ENCODE measurements around the gene ATF4. TPM values are rescaled to one million over a fixed set of nuclear protein-coding genes. Genes with fewer than 3 reads are reported as not detected.

The ATF4 gene, protein sequence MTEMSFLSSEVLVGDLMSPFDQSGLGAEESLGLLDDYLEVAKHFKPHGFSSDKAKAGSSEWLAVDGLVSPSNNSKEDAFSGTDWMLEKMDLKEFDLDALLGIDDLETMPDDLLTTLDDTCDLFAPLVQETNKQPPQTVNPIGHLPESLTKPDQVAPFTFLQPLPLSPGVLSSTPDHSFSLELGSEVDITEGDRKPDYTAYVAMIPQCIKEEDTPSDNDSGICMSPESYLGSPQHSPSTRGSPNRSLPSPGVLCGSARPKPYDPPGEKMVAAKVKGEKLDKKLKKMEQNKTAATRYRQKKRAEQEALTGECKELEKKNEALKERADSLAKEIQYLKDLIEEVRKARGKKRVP
- 144 and 168 TPM in 2 replicates for total RNA-seq (2014; rRNA removed; shearing (Covaris generic))

DNA sequence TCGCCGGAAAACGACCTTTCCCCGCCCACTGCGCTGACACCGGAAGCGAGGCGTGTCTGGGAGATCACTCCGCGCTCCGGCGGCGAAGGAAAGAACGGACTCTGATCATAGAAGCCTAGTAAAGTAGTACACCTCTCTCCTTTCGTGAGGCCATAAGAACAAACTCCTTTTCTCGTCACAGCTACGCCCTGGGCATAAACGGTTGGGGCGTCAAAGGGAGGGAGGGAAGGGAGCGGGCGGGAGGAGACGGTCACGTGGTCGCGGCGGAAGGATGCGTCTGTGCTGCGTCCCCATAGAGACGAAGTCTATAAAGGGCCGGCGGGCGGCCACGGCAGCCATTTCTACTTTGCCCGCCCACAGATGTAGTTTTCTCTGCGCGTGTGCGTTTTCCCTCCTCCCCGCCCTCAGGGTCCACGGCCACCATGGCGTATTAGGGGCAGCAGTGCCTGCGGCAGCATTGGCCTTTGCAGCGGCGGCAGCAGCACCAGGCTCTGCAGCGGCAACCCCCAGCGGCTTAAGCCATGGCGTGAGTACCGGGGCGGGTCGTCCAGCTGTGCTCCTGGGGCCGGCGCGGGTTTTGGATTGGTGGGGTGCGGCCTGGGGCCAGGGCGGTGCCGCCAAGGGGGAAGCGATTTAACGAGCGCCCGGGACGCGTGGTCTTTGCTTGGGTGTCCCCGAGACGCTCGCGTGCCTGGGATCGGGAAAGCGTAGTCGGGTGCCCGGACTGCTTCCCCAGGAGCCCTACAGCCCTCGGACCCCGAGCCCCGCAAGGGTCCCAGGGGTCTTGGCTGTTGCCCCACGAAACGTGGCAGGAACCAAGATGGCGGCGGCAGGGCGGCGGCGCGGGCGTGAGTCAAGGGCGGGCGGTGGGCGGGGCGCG is at the start of gene ATF4:
Gene ATF4 (plus strand): TSS at position 337 of the 880 bp plus-strand sequence. CDS start 884 bp downstream, outside the sequence.
- DNase-seq (ENCODE audit: low read depth) = no peak

DNA sequence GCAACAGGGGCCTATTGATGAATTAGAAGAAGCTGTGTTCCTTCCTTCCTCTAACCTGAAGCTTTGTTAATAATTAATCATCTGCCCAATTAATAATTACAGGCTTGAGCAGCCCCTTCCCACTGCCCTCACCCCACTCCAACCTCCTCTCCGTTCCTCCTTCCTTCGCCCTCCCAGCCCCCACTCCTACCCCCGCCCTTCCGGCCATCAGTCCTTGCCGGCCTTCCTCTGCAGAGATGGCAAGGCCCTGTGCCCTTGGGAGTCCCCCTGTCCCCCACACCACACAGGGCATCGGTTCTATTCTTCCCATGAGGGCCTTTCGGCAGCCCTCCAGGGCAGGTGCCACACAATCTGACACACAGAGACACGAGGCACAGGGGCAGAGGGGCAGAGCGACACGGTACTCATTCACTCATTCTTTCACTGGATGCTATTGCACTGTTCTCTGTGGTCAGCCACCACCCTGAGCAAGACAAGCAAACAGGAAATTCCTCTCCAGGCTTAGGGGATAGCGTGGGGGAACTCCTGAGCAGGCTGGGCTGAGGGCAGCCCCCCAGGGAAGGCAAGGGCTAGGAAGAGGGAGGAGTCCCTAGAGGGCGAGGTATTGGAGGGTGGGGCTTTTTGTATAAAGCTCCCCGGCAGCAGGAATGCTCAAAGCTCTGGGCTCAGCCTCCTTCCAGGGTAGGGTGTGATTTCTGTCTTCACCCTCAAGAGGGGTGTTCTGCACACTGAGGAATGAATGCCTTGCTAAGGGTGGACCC is 48.8 kb upstream of the ATF4 start:
- DNase-seq (ENCODE audit: low read depth) = peak; percentile 32

DNA sequence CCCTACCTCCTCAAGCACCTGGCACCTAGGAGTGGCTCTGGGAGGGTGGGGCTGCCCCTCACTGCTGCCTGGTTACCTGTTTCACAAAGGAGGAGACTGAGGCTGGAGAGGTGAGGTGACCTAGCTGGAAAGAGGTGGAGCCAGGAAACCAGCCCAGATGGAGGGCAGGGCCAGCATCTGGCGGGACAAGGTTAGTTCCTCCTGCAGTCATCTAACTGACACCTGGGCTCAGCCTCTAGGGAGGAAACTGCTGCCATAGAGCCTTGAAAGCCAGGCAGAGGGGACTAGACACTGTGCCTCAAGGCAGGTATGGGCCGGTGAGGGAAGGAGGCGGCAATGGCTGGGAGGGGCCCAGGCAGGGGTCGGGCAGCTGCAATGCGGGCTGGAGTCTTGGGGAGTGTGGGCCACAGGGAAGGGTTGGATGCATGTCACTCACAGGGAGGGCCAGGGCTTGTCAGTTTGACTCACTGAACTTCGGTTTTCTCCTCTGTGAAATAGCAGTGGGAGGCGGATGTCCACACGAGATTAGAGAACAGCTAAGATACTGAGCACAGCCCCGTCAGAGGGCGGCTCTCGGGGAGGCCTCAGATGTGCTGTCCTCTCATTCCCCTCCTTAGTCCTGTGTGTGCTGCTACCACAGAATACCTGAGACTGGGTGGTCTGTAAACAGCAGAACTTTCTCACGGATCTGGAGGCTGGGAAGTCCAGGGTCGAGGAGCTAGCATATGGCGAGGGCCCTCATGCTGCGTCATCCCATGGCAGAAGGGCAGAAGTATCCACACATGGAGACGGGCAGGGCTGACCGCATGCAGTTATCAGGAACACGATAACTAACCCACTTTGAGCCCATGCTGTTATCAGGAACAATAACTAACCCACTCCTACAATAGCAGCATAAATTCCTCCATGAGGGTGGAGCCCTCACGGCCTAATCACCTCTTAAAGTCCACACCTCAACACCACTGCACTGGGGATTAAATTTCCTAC is 47.5 kb upstream of the ATF4 start:
- DNase-seq (ENCODE audit: low read depth) = no peak

DNA sequence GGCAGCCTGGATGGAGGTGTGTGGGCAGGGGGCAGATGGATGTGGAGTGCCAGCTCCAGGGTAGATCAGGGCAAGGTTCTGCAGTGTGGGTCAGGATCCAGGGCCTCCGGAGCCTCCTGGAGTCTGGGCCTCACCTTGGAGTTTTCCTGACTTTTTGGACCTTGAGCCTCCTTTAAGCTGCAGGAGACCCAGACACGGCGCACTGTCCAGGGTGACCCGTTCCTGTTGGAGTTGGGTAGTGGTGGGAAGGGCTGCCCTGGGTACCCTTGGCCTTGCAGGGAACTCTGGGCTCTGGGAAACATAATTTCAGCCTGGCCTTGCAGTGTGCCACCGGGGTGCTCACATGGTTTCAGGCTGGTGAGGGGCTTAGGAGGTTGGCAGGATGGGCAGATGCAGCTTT is 46.5 kb upstream of the ATF4 start:
- no peak for DNase-seq (ENCODE audit: low read depth)

DNA sequence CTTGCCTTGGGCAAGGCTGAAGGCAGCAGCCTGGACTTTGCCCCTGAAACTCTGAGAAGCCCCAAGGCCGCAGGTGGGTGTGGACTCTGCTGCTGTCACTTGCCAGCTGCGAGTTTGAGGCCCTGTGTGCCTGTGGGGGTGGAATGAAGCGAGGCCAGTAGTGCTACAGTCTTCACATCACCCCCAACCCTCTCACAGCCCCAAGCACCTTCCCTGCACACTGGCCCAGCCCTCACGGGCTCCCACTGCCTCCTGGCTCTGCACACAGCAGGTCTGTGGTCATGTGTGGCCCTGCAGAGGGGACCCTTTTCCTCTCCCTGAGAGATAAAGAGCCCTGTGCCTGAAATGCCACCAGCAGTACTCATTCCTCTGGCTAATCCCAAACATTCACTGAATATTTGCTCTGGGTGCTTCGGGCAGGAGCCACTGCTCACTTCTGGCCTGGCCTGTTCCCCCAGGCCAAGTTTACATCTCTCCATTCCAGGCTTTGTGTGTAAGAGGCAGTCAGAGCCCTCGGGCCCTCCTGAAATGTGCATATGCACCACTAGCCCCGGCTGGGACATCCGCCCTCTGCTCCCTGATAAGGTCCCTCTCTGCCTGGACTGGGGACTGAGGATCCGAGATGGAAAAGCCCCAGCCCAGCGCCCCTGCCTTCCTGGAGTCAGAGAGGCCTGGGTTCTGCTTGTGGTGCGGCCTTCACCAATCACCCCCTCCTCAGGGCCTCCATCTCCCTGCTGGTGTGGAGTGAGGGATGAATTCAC is 45.8 kb upstream of the ATF4 start:
- no peak for DNase-seq (ENCODE audit: low read depth)

DNA sequence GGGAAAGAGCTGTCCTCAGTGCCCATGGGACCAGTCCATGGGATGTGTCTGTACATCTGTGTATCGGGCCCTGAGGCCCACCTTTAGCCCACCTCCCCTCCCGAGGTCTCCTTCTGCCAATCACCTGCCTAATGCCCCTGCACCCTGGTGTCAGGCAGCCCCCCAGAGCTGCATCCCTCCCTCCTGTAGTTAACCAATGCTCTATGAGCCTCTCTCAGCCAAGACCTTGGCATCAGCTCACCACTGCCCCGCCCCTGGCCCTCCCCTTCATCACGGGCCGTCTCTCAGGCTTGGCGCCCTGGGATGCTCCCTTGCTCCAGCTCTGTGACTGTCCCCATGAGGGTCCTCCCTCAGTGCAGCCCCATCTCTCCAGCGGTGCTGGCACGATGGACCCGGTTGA is 45.0 kb upstream of the ATF4 start:
- no peak for DNase-seq (ENCODE audit: low read depth)

DNA sequence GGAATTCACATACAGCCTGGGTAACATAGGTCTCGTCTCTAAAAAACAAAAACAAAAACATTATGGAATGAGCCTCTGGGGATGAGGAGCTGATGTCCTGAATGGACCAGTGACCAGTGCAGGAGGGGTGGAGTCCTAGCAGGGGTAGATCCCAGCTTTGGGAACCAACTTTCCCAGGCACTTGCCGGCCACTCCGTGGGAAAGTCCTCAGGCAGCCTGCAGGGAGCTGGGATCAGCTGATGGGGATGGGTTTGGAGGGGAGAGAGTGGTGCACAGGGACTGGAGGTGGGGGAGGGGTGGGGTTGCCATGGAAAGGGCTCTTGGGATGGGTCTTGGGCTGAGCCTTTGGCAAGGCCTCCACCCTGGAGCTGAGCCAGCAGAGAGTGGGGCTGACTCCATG is 44.5 kb upstream of the ATF4 start:
- no peak for DNase-seq (ENCODE audit: low read depth)

DNA sequence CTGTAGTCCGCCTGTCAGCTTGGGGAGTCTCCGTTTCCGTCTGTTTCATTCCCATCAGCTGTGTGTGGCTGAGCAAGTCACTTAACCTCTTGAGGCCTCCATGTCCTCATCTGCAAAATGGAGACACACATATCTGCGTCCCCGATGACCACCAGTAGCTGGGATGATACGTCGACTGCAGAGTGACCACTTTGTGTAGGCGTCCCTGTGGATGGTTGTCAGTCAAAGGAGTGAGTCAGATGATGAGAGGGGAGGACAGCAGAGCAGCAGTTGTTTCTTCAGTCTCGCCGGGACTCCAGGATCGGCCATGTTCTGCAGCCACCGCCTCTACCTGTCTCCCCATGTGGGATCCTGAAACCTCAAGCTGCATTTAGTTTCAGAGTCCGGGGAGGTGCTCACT is 43.7 kb upstream of the ATF4 start:
- DNase-seq (ENCODE audit: low read depth) = no peak

DNA sequence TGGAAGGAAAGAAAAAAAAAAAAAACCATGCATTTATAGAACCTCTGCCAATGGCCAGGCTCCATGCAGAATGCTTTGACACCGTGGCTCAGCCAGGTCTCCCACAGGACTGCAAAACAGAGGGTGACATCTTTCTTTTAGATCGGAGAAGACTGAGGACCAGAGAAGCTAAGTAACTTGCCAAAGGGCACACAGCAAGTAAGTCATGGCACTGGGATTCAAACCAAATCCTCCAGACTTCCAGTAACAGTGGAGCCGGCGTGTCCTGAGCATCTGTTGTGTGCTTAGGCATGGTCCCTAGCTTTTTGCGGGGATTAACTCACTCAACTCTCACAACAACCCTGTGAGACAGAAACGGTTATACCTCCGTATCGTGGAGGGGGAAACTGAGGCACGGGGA is 42.8 kb upstream of the ATF4 start:
- DNase-seq (ENCODE audit: low read depth) = no peak

DNA sequence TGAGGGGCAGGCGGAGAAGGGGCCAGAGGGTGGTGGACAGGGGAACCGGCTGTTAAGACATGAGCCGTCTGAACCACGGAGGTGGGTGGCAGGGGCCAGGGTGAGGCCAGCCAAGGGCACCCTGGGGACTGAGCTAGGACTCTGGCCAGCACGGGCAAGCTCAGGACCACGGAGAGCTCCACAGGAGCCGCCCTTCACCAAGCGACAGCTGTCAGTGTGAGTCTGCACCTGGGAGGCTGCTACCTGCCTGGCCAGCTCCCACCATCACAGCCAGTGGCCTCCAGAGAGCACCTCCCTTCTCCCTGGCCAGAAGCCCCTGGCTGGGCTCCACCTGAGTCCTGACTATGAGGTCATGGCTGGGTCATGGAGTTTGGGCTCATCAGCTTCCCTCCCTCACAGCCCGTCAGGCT is 41.9 kb upstream of the ATF4 start:
- DNase-seq (ENCODE audit: low read depth) = peak; percentile 28

DNA sequence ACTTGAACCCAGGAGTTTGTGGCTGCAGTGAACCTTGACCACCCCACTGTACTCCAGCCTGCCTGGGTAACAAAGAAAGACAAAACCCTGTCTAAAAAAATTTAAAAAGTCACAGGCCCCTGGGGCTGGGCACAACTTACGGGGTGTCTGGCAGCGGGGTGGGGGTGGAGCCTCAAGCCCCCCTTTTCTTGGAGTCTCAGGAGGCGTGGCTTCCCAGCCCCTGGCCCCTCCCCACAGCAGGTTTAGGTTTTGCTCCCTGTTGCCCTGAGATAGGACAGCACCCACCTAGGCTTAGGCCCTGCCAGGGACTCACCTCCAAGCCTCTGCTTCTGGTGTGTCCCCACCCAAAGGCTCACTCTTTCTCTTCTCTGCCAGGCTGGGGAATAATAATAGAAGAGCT is 41.1 kb upstream of the ATF4 start:
- DNase-seq (ENCODE audit: low read depth) = no peak

DNA sequence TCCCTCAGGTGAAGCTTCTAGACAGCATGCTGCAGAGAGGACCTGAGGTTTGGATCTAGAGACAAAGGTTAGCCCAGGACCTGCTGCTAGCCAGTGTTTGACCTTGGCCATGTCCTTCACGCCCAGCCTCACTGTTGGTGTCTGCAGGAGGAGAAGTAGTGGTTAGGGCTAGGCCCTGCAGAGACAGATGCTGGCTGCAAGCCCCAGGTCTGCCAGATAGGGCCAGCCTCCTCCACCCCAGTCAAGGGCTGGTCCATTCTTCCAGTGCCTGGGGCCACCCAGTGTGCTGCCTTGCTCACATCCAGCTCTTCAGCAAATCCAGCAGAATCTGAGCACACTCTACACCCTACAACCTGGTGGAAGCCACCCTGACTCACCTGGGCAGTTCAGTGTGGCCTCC is 39.8 kb upstream of the ATF4 start:
- DNase-seq (ENCODE audit: low read depth) = no peak

DNA sequence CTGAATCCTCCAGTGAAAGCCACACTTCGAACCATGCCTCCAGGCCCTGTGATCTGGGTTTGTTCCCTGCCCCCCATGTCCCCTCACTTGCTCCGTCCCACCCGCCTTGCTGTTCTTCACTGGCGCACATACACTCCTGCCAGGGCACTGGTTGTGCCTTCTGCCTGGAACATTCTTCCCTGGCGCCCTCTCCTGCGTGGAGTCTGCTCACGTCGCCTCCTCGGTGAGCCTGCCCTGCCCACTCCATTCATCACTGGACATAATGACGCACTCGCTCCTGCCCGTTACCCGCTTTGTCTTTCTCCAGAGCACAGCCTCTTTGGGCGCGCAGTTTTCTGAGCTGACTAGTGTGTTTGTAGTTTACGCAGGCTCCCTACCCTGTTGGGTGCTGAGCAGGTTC is 39.3 kb upstream of the ATF4 start:
- DNase-seq (ENCODE audit: low read depth) = no peak

DNA sequence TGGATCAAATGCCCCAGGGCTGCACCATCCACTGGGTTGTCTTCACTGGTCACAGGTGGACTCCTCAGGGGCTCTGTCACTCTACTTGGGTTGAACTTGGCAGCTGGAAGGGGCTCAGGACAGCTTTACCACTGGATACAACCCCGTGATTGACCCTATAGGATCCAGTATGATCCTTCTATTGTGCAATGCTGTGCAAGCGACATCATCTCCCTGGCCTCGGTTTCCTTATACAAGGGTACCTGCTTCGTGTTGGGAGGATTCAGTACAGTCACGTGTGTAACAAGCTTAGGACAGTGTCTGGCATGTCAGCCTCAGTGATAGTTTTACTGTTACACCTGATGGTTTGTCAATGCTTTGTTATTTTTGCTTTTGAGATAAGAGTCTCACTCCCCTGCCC is 38.8 kb upstream of the ATF4 start:
- DNase-seq (ENCODE audit: low read depth) = no peak

DNA sequence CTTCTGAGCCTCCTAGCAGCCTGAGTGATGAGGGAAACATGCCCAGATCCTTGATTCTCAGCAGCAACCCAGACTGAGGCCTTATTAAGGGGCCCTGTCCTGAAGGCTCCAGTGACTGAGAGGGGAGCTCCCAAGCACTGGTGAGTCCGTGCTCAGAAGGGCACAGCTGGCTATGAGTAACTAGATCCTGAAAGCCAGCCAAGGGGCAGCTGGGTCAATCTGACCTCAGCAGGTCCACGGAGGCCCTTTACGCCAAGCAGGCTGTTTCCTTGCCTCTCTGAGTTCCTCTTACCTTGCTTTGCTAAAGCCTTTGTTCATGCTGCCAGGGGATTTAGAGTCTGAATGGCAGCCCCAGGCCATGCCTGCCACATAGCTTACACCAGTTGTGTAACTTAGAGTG is 37.6 kb upstream of the ATF4 start:
- DNase-seq (ENCODE audit: low read depth) = peak; percentile 67

DNA sequence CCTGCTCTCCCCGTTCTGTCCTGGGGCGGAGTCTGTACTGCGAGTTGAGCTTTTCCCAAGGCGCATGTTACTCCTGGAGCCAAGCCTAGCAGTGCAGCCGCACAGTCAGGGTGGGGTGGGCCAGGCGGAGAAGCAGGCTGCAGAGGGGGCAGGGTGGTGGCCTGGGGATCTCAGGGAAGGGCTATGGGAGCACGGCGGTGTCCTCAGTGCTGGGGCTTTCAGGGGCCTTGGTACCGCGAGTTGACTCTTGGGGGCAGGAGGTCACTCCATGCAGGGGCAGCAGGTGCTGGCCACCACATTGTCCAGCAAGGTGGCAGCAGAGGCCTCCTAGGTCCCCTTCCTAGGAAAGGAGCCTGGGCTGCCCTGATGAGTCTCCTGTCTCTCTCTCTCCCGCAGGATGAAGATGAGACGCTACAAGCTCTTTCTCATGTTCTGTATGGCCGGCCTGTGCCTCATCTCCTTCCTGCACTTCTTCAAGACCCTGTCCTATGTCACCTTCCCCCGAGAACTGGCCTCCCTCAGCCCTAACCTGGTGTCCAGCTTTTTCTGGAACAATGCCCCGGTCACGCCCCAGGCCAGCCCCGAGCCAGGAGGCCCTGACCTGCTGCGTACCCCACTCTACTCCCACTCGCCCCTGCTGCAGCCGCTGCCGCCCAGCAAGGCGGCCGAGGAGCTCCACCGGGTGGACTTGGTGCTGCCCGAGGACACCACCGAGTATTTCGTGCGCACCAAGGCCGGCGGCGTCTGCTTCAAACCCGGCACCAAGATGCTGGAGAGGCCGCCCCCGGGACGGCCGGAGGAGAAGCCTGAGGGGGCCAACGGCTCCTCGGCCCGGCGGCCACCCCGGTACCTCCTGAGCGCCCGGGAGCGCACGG is 33.2 kb upstream of the ATF4 start:
- DNase-seq (ENCODE audit: low read depth) = no peak

DNA sequence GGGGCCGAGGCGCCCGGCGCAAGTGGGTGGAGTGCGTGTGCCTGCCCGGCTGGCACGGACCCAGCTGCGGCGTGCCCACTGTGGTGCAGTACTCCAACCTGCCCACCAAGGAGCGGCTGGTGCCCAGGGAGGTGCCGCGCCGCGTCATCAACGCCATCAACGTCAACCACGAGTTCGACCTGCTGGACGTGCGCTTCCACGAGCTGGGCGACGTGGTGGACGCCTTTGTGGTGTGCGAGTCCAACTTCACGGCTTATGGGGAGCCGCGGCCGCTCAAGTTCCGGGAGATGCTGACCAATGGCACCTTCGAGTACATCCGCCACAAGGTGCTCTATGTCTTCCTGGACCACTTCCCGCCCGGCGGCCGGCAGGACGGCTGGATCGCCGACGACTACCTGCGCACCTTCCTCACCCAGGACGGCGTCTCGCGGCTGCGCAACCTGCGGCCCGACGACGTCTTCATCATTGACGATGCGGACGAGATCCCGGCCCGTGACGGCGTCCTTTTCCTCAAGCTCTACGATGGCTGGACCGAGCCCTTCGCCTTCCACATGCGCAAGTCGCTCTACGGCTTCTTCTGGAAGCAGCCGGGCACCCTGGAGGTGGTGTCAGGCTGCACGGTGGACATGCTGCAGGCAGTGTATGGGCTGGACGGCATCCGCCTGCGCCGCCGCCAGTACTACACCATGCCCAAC is 32.4 kb upstream of the ATF4 start:
- DNase-seq (ENCODE audit: low read depth) = no peak

DNA sequence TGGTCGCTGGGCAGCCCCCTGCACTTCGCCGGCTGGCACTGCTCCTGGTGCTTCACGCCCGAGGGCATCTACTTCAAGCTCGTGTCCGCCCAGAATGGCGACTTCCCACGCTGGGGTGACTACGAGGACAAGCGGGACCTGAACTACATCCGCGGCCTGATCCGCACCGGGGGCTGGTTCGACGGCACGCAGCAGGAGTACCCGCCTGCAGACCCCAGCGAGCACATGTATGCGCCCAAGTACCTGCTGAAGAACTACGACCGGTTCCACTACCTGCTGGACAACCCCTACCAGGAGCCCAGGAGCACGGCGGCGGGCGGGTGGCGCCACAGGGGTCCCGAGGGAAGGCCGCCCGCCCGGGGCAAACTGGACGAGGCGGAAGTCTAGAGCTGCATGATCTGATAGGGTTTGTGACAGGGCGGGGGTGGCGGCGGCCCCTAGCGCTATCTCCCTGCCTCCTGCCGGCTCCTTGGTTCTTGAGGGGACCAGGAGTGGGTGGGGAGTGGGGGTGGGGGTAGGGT is 31.7 kb upstream of the ATF4 start:
- DNase-seq (ENCODE audit: low read depth) = no peak
